HFF-Myc (cell line): Measurements from ENCODE around the gene AKT3.

Source experiments
- DNase-seq: peaks from one replicate; pipeline ENCODE4 v3.0.0-alpha.2; 2011; ENCODE audit warnings: low read depth; ENCODE audit errors: extremely low read depth
- H3K4me3 ChIP-seq: replicated peaks from 2 replicates; pipeline ENCODE4 v1.5.1; 2011; ENCODE audit warnings: low read depth, mild to moderate bottlenecking, control low read depth, low read length
- CTCF ChIP-seq: IDR thresholded peaks from 2 replicates; pipeline ENCODE4 v1.5.1; 2012; ENCODE audit warnings: mild to moderate bottlenecking, low read depth, low read length, control low read depth; ENCODE audit errors: missing control alignments

Gene AKT3

GRCh38 chr1:243529512-243529911 lies 320.5 kb downstream of the AKT3 start:
- DNase-seq, result no peak
- no peak for TF ChIP-seq CTCF
- H3K4me3 ChIP-seq, result no peak overlapping the region

DNA sequence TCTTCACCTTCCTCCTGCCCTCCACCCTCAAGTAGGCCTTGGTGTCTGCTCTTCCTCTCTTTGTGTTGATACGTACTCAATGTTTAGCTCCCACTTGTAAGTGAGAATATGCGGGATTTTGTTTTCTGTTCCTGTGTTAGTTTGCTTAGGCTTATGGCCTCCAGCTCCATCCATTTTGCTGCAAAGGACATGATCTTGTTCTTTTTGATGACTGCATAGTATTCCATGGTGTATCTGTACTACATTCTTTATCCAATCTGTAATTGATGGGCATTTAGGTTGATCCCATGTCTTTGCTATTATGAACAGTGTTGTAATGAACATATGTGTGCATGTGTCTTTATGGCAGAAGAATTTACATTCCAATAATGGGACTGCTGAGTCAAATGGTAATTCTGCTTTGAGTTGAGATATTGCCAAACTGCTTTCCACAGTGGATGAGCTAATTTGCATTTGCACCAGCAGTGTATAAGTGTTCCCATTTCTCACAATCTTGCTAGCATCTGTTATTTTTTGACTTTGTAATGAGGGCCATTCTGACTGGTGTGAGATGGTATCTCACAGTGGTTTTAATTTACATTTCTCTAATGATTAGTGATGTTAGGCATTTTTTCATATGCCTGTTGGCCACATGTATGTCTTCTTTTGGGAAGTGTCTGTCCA lies 321.5 kb downstream of the AKT3 start:
- no peak for TF ChIP-seq CTCF
- no peak overlapping the region for H3K4me3 ChIP-seq
- DNase-seq, result no peak

- DNase-seq, result no peak
- no peak for TF ChIP-seq CTCF
- H3K4me3 ChIP-seq, result no peak overlapping the region
Observed at GRCh38 chr1:243526180-243526579, 323.9 kb downstream of the AKT3 start.

- DNase-seq, result peak; percentile 24
- TF ChIP-seq CTCF, result no peak
- H3K4me3 ChIP-seq, result no peak overlapping the region
Observed at GRCh38 chr1:243525085-243525487, 325.0 kb downstream of the AKT3 start.

DNA sequence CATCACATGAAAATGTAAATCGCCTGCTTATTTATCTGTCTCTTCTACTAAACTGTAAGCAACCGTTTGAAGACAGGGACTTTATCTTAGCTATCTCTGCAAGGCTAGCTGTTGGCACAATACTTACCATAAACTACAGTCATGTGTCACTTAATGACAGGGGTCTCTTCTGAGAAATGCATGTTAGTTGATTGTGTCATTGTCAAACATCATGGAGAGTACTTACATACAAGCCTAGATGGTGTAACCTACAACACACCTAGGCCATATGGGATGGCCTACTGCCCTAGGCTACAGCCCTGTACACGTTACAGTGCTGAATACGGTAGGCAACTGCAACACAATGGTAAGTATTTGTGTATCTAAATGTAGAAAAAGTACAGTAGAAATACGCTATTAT lies 326.3 kb downstream of the AKT3 start:
- TF ChIP-seq CTCF, result no peak
- H3K4me3 ChIP-seq, result no peak overlapping the region
- no peak for DNase-seq

DNA sequence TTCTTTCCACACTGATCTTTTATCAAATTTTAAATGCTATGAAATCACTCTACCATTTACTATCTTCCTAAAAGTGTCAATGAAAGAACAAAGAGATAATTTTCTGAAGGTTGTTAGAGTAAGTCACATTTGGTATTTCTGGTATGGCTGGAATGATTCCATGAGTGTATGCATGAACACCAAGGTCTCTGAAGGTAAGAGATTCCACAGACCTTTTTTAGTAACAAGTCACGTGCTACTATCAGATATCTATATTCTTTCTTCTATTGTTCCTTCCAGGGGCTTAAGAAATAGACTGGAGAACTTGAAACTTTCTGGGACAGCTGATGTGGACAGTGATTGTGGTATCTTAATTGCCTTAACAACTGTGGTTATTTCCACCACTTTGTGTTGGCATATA lies 329.2 kb downstream of the AKT3 start:
- H3K4me3 ChIP-seq, result no peak overlapping the region
- no peak for DNase-seq
- TF ChIP-seq CTCF, result no peak

DNA sequence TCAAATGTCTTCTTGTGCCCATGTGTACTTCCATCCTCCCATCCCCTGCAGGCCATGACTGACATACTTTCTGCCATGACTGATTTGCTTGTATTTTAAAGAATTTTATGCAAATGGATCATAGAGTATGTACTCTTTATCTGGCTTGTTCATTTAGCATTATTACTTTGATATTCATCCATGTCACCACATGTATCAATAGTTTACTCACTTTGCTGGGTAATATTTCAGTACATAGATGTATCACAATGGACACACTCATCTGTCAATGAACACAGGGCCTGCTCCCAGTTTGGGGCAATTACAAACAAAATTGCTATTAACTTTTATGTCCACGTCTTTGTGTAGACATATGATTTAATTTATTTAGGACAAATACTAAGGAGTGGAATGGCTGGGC lies 335.1 kb downstream of the AKT3 start:
- DNase-seq, result no peak
- H3K4me3 ChIP-seq, result no peak overlapping the region
- no peak for TF ChIP-seq CTCF
